AG04450 (cell line): ENCODE measurements around the gene PEX19. TPM values are rescaled to one million over a fixed set of nuclear protein-coding genes. Genes with fewer than 3 reads are reported as not detected.

Experiments used
- CTCF ChIA-PET: fragments of 300-600, 350-600 bp; formaldehyde crosslinking; extraction: SDS; loops from one replicate; lab custom pipeline; 2022; ENCODE audit warnings: antibody characterized with exemption, inconsistent platforms; lab: Charles Lee
- POLR2A ChIA-PET: fragments of 350-600 bp; formaldehyde crosslinking; extraction: SDS; loops from one replicate; lab custom pipeline; 2021; ENCODE audit warnings: antibody characterized with exemption, inconsistent platforms; lab: Yijun Ruan, JAX
- DNase-seq: peaks from one replicate; pipeline ENCODE4 v3.0.0-alpha.2; 2011; ENCODE audit warnings: low read depth, low spot score
- H3K27ac ChIP-seq: one replicate; pipeline ENCODE4 v1.5.1; 2012; ENCODE audit warnings: low read depth, low read length, control low read depth
- H3K27me3 ChIP-seq: one replicate; pipeline ENCODE4 v1.6.0; 2012; ENCODE audit warnings: low read length; ENCODE audit not compliant: control insufficient read depth, insufficient read depth
- H3K4me3 ChIP-seq: 2 replicates; pipeline ENCODE4 v1.5.1; 2011; ENCODE audit warnings: mild to moderate bottlenecking, low read depth, low read length, control low read depth
- H3K9me3 ChIP-seq: 2 replicates; pipeline ENCODE4 v1.5.1; 2012; ENCODE audit warnings: low read length; ENCODE audit not compliant: control insufficient read depth, insufficient read depth
- CTCF ChIP-seq: IDR thresholded peaks from 2 replicates; pipeline ENCODE4 v1.5.1; 2011; ENCODE audit warnings: low read depth, low read length, control low read depth, inconsistent platforms
- polyA plus RNA-seq: library from polyadenylated mRNA; depleted of rRNA; stranded (reverse); fragments of >200 nt; gene quantifications from 2 replicates; pipeline ENCODE4 v1.2.3, GENCODE V29; 2011

The PEX19 gene
- polyA plus RNA-seq, 1 experiment, result 87.5 TPM

DNA sequence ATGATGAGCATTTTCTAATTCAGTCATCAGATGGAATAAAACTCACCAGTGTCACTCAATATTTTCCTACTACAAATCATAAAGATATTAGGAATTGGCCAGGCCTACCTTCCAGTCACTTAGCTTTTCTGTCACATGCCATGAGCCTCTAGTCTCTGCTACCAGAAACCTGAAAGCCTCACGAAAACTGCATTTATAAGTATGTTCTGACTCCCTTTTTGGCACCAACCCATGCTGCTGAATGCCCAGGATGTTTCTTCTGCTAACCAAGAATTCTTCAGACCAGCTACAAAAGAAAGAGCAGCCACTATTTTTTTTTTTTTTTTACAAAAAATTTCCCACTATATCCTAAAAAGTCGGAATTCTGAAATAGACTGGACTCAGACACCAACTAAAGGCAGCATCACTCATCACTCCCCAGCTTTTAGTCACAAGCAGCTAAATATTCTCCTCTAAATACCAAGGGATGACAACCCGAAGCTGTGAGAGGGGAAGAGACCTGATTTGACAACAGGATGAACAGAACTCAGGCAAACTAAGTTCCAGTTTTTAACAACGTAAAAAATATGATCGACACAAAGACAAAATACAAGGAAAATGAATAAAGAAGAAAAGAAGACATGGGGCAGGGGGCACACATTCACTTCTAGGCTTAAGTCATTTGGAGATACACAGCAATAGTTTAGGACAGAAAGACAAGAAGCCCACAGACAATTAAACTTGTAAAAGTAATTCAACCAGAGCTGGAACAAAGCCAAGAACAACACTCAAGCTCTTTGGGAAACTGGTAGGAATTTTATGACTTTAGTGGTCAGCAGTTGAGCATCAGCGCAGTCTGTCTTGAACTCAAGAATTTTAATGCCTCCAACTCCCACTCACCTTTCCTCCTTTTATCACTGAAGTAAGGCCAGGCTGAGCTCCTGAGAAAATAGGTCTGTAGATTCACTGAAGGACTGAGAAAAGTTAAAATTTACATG lies 24.2 kb downstream of the PEX19 start:
- Histone ChIP-seq H3K27me3 (no peaks in the 10 kb centered on the region), H3K4me3 (peak overlapping the region; percentile 100), H3K9me3 (no peaks in the 10 kb centered on the region; the same call in 1 of the 2 replicates), H3K27ac (peak overlapping the region; percentile 94)
- POLR2A ChIA-PET, result interaction anchor here (0.6 to 1.1 kb wide), 4 partner anchors 9 to 824 kb away, joined by 3 to 4 read pairs (median 3); partner anchors contain the start of genes CASQ1 and PEX19
- CTCF ChIA-PET, result interaction anchor here (0.9 to 3.7 kb wide), 7 partner anchors 9 to 160 kb away, joined by 3 to 42 read pairs (median 9); no protein-coding TSS in a partner anchor
- TF ChIP-seq CTCF, result no peak
- peak; percentile 68 for DNase-seq

DNA sequence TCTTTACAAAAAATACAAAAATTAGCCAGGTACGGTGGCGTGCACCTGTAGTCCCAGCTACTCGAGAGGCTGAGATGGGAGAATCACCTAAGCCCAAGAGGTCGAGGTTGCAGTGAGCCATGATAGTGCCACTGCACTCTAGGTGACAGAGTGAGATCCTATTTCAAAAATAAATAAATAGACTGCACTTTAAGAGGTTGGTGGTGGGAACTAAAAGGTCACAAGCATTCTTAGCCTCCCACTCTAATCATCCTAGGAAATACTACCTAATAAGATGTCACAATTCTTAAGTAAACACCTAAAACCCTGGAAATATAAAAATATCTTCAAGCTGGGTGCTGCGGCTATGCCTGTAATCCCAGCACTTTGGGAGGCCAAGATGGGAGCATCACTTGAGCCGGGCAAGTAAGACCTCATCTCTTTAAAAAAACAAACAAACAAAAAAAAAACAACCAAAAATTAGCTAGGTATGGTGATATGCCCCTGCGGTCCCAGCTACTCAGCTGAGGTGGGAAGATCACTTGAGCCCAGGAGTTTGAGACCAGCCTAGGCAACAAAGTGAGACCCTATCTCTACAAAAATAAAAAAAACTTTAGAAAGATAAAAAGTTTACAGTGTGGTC lies 26.6 kb downstream of the PEX19 start:
- DNase-seq, result no peak
- Histone ChIP-seq H3K27me3 (no peaks in the 10 kb centered on the region), H3K27ac (no peak overlapping the region), H3K9me3 (no peaks in the 10 kb centered on the region; the same call in 1 of the 2 replicates), H3K4me3 (no peak overlapping the region)
- ChIA-PET CTCF (interaction anchor here (1.3 to 3.1 kb wide), 2 partner anchors 33 to 65 kb away, joined by 6 to 17 read pairs; no protein-coding TSS in a partner anchor), POLR2A (no interaction called here)
- TF ChIP-seq CTCF, result no peak

- CTCF ChIA-PET, result interaction anchor here (0.6 to 1.5 kb wide), 6 partner anchors 34 to 1035 kb away, joined by 3 to 10 read pairs (median 7); no protein-coding TSS in a partner anchor
- no peaks in the 10 kb centered on the region for H3K27me3 ChIP-seq
- no peak for TF ChIP-seq CTCF
- no peaks in the 10 kb centered on the region; the same call in 1 of the 2 replicates for H3K9me3 ChIP-seq
- POLR2A ChIA-PET, result interaction anchor here (0.8 to 1.3 kb wide), 2 partner anchors 26 to 39 kb away, joined by 3 to 4 read pairs; no protein-coding TSS in a partner anchor
- DNase-seq, result no peak
- no peak overlapping the region for H3K27ac ChIP-seq
- H3K4me3 ChIP-seq, result no peak overlapping the region
Observed at GRCh38 chr1:160257411-160258015, 27.4 kb downstream of the PEX19 start.

GRCh38 chr1:160256396-160257046 lies 28.4 kb downstream of the PEX19 start:
- CTCF ChIA-PET, result interaction anchor here (0.5 to 1.5 kb wide), 5 partner anchors 11 to 172 kb away, joined by 4 to 10 read pairs (median 8); no protein-coding TSS in a partner anchor
- Histone ChIP-seq H3K4me3 (no peak overlapping the region), H3K27ac (no peak overlapping the region), H3K9me3 (no peaks in the 10 kb centered on the region), H3K27me3 (no peaks in the 10 kb centered on the region)
- POLR2A ChIA-PET, result interaction anchor here (0.8 to 1.3 kb wide), 2 partner anchors 27 to 38 kb away, joined by 3 to 4 read pairs; no protein-coding TSS in a partner anchor
- TF ChIP-seq CTCF, result no peak
- peak; percentile 23 for DNase-seq
